GM19193 (cell line): Measurements from ENCODE around the gene C2CD4A.

Experiments
- POLR2A ChIP-seq: IDR thresholded peaks from 4 replicates; pipeline ENCODE4 v1.6.1; 2011; ENCODE audit not compliant: insufficient read depth, insufficient read length; ENCODE audit errors: extremely low read depth

Gene C2CD4A, protein sequence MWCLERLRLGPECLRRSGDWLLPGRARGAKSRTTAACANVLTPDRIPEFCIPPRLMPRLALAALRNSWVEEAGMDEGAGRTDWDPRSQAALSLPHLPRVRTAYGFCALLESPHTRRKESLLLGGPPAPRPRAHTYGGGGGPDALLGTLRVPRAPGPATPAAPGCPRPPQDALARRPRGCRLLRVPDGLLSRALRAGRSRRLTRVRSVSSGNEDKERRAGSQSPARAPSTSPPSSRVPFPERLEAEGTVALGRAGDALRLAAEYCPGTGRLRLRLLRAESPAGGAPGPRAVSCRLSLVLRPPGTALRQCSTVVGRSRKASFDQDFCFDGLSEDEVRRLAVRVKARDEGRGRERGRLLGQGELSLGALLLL

DNA sequence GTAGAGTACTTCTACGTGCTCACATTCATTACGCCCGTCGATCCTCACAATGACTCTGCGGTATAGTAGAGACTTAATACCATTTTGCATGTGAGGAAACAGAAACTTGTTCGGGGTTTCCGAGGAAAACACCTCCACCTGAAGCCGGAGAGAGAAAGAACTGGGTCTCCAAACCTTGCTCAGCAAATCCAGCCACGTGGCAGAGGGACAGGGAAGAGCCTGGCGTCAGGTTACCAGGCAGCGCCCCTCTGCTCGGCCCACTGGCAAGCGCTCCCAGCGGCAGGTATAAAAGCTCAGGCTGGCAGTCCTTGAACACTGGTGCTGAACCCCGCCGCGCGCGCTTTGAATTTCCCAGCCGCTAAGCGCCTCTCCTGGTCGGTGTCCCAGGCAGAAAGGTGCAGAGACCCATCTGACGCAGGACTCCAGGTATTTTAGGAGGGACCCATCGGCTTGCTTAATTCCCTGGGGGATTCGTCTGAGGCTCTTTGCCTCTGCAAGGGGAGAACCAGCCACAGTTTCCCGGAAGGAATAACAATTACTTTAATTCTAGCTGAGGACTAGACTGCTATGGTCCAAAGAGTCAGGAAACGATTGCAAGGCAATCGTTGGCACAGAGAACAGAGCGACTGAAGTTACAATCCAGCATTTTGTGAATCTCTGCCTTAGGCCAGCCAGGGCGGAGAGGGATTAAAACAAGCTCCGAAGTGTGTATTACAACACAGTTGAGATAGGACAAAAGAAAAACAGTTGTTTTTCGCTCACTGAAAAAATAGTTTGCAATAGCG, at the start of gene C2CD4A:
C2CD4A (plus strand) TSS at position 315 of the 785 bp plus-strand sequence. CDS start 637 bp downstream, outside the sequence.
- no peak for TF ChIP-seq POLR2A

DNA sequence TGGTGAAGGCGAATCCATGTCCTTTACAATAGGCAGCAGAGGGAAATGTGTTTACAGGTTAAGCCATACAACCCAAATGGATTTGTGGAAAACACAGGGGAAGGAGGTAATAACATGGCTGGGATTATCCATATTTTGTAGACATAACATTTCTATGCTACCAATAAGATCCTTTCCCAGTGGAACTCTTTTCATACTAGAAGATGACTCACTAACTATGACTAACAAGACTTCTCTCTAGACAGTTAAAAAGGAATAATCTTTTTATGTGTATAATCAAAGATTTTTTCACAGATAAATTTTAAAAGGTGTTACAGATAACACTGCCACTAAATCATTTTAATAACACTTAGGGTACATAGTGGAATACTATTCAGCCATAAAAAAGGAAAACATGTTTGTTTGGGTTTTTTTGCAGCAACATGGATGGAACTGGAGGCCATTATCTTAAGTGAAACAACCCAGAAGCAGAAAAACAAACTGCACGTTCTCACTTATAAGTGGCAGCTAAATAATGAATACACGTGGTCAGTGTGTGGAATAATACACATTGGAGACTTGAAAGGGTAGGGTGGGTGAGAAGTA, 46.1 kb upstream of the C2CD4A start:
- no peak for TF ChIP-seq POLR2A

DNA sequence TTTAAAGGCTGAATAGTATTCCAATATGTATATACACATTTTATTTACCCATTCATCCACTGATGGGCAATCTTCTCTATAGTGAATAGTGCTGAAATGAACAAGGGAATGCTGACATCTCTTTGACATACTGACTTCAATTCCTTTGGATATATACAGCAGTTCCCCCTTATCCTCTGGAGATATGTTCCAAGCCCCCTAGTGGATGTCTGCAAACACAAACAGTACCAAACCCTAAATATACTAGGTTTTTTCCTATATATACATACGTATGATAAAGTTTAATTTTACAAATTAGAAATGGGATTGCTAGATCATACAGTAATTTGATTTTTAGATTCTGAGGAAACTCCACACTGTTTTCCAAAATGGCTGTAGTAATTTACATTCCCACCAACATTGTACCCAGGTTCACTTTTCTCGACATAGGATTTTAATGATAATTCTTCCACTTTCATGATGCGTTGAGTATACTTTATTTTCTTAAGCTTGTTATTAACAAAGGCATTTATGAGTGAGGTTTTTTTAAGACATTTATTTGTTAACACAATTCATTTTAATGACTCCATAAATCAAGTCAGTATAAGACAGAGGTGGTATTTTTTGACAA, 44.7 kb upstream of the C2CD4A start:
- no peak for TF ChIP-seq POLR2A

DNA sequence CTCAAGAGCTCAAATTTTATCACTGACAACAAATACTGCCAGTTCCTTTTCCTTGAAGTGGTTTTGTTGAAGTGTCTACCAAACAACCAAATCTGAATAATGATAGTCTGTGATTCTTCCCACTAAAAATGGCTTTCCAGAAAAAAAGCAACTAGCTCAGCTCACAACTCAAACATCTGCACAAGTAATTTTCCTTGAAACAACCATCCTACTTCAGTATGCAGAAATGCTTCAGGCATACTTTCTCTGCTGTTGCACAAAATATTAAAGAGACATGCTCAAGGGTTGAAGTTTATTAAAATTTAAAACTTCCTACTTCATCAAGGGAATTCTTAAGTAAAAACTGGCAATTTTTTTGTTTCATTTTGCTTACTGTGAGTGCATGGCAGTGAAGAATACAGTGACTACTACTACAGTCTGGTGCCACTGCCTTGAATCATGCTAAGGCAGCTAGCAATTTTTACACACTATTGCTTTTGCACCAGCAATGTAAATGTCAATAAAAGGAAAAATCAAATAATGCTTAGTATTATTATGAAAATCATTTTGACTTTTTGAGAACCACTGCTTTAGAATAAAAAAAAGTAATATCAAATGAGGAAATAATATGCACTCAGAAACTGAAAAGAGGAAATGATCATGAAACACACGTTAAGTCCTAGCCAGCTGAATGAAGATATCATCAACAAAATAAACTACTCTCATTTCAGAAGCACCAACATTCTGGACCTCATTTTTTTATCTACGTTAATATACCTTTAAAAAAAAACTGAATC, 40.1 kb upstream of the C2CD4A start:
- TF ChIP-seq POLR2A, result no peak

DNA sequence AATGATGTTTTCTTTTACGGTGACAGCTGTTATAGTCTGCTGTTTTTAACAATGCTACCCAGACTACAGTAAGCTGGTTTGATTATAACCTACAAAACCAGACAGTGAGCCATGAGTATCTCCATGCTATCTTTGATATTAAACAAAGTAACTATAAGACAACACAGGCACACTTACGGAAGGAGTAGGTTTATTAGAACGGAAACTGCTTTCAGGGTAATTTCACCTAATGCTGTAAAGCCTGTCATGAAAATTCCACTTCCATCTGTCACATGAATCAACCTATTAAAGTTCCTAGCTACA, 39.6 kb upstream of the C2CD4A start:
- no peak for TF ChIP-seq POLR2A

DNA sequence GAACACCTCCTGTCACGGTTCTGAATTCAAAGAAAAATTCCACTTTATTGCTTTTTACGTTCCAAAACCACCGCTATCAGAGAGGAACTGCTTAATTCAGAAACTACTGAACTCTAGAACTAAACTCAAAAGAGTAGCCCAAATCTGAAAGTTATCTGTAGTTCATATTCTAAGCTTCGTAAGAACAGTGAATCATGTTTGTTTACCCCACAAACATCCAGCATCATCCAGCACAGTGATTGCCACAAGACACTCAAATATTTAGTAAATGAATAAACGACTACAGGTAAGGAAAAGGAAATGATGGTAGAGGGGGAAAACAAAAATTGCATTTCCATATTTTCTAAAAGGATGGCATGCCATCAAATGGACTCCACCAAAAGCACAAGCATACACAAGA, 38.9 kb upstream of the C2CD4A start:
- no peak for TF ChIP-seq POLR2A

GRCh38 chr15:62035256-62035924, 31.4 kb upstream of the C2CD4A start:
- TF ChIP-seq POLR2A, result no peak

DNA sequence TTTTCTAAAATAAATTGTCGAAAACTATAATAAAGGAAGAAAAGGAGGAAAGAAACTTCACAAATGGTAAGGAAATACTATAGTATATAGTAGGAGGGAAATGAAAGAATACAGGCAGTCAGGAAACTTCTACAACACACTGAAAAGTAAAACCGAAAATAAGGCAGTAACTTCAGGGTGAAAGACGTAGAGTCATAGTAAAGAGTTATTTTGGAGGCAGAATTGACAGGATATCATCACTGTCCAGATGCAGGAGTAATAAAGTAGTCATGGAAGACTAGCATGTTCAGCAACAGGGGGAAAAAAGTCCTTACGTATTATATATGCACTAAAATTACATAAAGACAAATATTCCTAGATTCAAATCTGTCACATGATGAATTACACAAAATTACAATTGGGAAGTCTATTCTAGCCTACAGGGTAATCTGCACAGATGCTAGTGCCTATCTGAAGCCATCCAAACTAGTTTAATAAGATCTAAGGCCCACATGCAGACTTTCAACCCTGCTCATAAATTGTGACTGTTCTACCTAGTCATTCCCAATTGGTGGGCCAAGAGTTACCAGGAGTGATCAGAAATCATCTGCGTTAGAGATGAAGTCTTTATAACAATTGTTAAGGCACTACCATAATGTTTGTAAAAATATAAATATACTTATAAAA, 20.6 kb upstream of the C2CD4A start:
- no peak for TF ChIP-seq POLR2A

DNA sequence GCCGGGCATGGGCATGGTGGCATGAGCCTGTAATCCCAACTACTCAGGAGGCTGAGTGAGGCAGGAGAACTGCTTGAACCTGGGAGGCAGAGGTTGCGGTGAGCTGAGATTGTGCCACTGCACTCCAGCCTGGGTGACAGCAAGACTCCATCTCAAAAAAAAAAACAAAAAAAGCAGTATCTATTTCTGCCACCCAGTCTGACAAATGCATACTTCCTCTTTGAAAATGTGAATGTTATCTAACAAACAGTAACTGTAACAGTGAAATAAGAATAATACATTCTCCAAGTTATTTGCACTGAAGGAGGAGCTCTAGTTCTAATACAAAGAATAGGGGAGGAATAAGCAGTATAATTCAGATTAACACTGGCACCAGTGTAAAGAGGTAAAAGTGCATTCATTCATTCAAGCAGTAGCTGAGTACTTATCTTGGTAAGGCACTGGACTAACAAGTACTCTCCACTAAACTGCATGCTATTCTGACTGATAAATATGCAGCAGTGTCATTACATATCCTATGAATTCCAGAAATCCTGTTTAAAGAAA, 19.4 kb upstream of the C2CD4A start:
- TF ChIP-seq POLR2A, result no peak

DNA sequence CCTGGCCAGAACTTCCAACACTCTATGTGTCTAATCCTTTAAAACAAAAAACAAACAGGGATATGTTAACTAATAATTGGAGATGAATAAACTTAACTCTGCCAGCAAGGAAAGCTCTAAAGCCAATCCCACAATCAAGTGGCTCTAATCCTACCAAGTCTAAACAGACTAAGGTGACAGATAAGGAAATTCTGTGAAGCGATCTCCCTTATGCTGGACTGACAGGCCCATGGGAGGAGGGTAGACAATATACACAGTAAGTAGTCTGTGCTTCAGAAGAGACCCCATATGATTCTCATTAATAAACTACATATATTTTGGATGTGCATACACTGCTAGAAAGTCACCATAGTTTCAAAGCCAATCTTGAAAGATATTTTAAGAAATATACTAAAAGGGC, 16.7 kb upstream of the C2CD4A start:
- no peak for TF ChIP-seq POLR2A

GRCh38 chr15:62051166-62051565, 15.6 kb upstream of the C2CD4A start:
- no peak for TF ChIP-seq POLR2A

GRCh38 chr15:62052713-62053112, 14.1 kb upstream of the C2CD4A start:
- no peak for TF ChIP-seq POLR2A

- no peak for TF ChIP-seq POLR2A
Observed at GRCh38 chr15:62053439-62054085, 13.2 kb upstream of the C2CD4A start.
